Measurements from ENCODE around the gene CRABP2.

GRCh38 chr1:156680056-156680455 is 25.3 kb downstream of the CRABP2 start:
- TF ChIP-seq EZH2 (IDR thresholded peaks at IDR 0.05; ENCODE audit: insufficient read depth, poor library complexity, severe bottlenecking) (no peak), EZH2phosphoT487 (IDR thresholded peaks at IDR 0.05; ENCODE audit: insufficient read depth, low read depth) (no peak)

All from GM23248 (cell line).